CD4-positive, alpha-beta T cell treated with Interleukin-10 for 1 hour (primary cell): ENCODE results near the gene TXNRD2.
"Not testable (repeated sequence)": the region's sequence is repeated elsewhere in the genome, so short reads cannot be mapped to it uniquely, and the experiment has no call there.

Experiments
- DNase-seq: peaks from one replicate; pipeline ENCODE4 v3.0.0-alpha.2; 2020

Gene TXNRD2

GRCh38 chr22:19885841-19886592 lies 55.6 kb downstream of the TXNRD2 start:
- DNase-seq: no peak

- DNase-seq: no peak
These were observed 56.5 kb downstream of the TXNRD2 start for GRCh38 chr22:19884954-19885751.

GRCh38 chr22:19884161-19884953 lies 57.3 kb downstream of the TXNRD2 start:
- no peak for DNase-seq

- DNase-seq: not testable (repeated sequence)
These were observed 58.2 kb downstream of the TXNRD2 start for GRCh38 chr22:19883446-19883845.

- DNase-seq: no peak
These were observed 58.9 kb downstream of the TXNRD2 start for GRCh38 chr22:19882446-19883381.

GRCh38 chr22:19880786-19881569 lies 60.6 kb downstream of the TXNRD2 start:
- no peak for DNase-seq

GRCh38 chr22:19879992-19880785 lies 61.4 kb downstream of the TXNRD2 start:
- DNase-seq: no peak

GRCh38 chr22:19879643-19879991 lies 62.0 kb downstream of the TXNRD2 start:
- DNase-seq: no peak

- DNase-seq: no peak
These were observed 62.4 kb downstream of the TXNRD2 start for GRCh38 chr22:19879246-19879570.

GRCh38 chr22:19878461-19879245 lies 63.0 kb downstream of the TXNRD2 start:
- no peak for DNase-seq

- DNase-seq: no peak
These were observed 63.8 kb downstream of the TXNRD2 start for GRCh38 chr22:19877626-19878339.

GRCh38 chr22:19876941-19877625 lies 64.5 kb downstream of the TXNRD2 start:
- no peak for DNase-seq

- DNase-seq: no peak
These were observed 65.2 kb downstream of the TXNRD2 start for GRCh38 chr22:19876314-19876940.

- DNase-seq: no peak
These were observed 65.9 kb downstream of the TXNRD2 start for GRCh38 chr22:19875531-19876313.

- no peak for DNase-seq
These were observed 66.5 kb downstream of the TXNRD2 start for GRCh38 chr22:19875061-19875530.

GRCh38 chr22:19874307-19875060 lies 67.1 kb downstream of the TXNRD2 start:
- peak; percentile 28 for DNase-seq

- DNase-seq: no peak
These were observed 67.7 kb downstream of the TXNRD2 start for GRCh38 chr22:19873960-19874306.
